PFSK-1 (cell line): ENCODE measurements around the gene ACTR2.

Experiments
- FOXP2 ChIP-seq: optimal IDR thresholded peaks from 2 replicates; pipeline ENCODE3; 2011; ENCODE audit warnings: borderline replicate concordance, control low read depth, inconsistent platforms; ENCODE audit not compliant: insufficient read depth; ENCODE audit errors: extremely low read length, extremely low read depth
- POLR2AphosphoS5 ChIP-seq: IDR thresholded peaks from 2 replicates; pipeline ENCODE4 v1.6.1; 2012; ENCODE audit warnings: low read depth, mild to moderate bottlenecking, control low read depth, low read length, moderate library complexity
- REST ChIP-seq, 2 experiments: IDR thresholded peaks; 2 replicates each; pipeline versions ENCODE4 v1.6.1 to v1.8.0; 2011 to 2012; ENCODE audit warnings: low read depth in 2 of 2, low read length in 2 of 2, control low read depth in 1 of 2, inconsistent platforms in 1 of 2, mild to moderate bottlenecking in 1 of 2, moderate library complexity in 1 of 2; ENCODE audit not compliant: insufficient read depth in 1 of 2
- SIN3A ChIP-seq: IDR thresholded peaks from 2 replicates; pipeline ENCODE4 v1.6.1; 2012; ENCODE audit warnings: mild to moderate bottlenecking, low read length, moderate library complexity, borderline replicate concordance; ENCODE audit not compliant: insufficient read depth
- TAF1 ChIP-seq: IDR thresholded peaks from 2 replicates; pipeline ENCODE4 v1.6.1; 2012; ENCODE audit warnings: low read length, control low read depth, borderline replicate concordance; ENCODE audit not compliant: insufficient read depth

ACTR2 gene

GRCh38 chr2:65309699-65310098 lies 82.1 kb downstream of the ACTR2 start:
- TF ChIP-seq POLR2AphosphoS5 (no peak), REST (IDR thresholded peaks at IDR 0.05; ENCODE audit: insufficient read depth in 1 of 2, low read depth in 2 of 2, low read length in 2 of 2) (no peak), TAF1 (no peak), SIN3A (no peak), FOXP2 (no peak)

- no peak for TF ChIP-seq REST (IDR thresholded peaks at IDR 0.05; ENCODE audit: insufficient read depth in 1 of 2, low read depth in 2 of 2, low read length in 2 of 2)
- no peak for TF ChIP-seq SIN3A
- no peak for TF ChIP-seq FOXP2
- no peak for TF ChIP-seq TAF1
- TF ChIP-seq POLR2AphosphoS5: no peak
Measured at GRCh38 chr2:65311049-65311448, 83.4 kb downstream of the ACTR2 start.

GRCh38 chr2:65311596-65311995 lies 84.0 kb downstream of the ACTR2 start:
- TF ChIP-seq POLR2AphosphoS5 (no peak), FOXP2 (no peak), SIN3A (no peak), TAF1 (no peak), REST (IDR thresholded peaks at IDR 0.05; ENCODE audit: insufficient read depth in 1 of 2, low read depth in 2 of 2, low read length in 2 of 2) (no peak)

- TF ChIP-seq FOXP2 (peak; percentile 69), POLR2AphosphoS5 (no peak)
Measured at GRCh38 chr2:65313126-65313953, 85.7 kb downstream of the ACTR2 start.

- no peak for TF ChIP-seq FOXP2
- no peak for TF ChIP-seq SIN3A
- TF ChIP-seq TAF1: no peak
- no peak for TF ChIP-seq REST (IDR thresholded peaks at IDR 0.05; ENCODE audit: insufficient read depth in 1 of 2, low read depth in 2 of 2, low read length in 2 of 2)
- no peak for TF ChIP-seq POLR2AphosphoS5
Measured at GRCh38 chr2:65313954-65314256, 86.3 kb downstream of the ACTR2 start.
